Measurements from ENCODE around the gene WNT3A.

The WNT3A gene

DNA sequence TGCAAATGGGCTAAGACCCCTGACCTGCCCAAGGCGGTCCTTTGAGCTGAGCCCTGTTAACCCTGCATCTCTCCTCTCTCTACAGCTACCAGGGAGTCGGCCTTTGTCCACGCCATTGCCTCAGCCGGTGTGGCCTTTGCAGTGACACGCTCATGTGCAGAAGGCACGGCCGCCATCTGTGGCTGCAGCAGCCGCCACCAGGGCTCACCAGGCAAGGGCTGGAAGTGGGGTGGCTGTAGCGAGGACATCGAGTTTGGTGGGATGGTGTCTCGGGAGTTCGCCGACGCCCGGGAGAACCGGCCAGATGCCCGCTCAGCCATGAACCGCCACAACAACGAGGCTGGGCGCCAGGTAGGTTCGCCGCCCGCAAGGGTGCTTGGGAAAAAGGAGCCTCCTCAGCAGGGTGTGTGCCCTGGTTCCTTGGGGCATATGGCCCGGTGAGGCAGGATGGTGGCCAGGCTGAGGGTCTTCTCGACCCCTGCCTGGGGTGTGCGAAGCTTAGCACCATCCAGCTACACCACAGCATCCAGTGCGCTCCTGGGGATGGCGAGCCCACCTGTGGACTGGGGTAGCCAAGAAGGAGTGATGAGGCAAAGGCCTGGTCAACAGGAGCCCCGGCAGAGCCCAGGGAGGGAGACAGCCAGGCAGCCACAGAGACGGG, 43.9 kb downstream of the WNT3A start:
- DNase-seq: no peak

DNA sequence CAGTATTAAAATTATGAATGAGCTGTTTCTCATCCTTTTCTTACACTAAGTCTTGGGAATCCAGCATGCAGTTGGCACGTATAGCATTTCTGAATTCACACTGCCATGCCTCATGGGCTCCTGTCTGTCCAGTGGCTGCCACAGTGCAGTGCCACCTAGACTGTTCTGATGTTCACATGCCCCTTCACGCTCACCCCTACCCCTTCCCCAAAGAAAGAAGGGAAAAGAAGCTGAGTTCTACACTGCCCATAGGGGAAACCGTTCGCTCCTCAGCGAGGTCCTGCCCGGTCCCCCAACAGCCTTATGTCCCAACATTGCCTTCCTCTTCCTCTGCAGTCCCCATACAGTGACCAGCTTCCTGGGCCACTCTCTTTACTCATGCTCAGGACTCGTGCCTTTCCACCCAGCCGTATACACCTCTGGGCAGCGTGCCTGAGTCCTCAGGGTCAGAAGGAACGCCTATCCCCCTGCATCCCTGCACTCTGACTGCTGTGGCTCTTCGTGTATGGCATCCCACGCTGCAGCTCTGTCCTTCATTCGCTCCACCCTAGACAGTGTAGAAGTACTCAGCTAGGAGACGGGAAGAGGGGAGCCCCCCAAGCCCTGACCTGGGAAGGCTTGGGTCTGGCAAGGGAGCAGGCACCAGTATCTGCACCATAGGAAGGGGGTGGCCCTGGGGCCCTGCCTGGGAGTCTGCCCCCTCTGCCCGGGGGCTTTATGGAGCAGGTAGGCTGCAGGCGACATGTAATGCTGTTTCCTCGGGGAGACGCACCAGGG, 51.6 kb downstream of the WNT3A start:
- DNase-seq: no peak

DNA sequence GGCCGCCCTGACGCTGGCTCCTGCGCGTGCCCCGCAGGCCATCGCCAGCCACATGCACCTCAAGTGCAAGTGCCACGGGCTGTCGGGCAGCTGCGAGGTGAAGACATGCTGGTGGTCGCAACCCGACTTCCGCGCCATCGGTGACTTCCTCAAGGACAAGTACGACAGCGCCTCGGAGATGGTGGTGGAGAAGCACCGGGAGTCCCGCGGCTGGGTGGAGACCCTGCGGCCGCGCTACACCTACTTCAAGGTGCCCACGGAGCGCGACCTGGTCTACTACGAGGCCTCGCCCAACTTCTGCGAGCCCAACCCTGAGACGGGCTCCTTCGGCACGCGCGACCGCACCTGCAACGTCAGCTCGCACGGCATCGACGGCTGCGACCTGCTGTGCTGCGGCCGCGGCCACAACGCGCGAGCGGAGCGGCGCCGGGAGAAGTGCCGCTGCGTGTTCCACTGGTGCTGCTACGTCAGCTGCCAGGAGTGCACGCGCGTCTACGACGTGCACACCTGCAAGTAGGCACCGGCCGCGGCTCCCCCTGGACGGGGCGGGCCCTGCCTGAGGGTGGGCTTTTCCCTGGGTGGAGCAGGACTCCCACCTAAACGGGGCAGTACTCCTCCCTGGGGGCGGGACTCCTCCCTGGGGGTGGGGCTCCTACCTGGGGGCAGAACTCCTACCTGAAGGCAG, 52.3 kb downstream of the WNT3A start:
- DNase-seq: peak; percentile 58

DNA sequence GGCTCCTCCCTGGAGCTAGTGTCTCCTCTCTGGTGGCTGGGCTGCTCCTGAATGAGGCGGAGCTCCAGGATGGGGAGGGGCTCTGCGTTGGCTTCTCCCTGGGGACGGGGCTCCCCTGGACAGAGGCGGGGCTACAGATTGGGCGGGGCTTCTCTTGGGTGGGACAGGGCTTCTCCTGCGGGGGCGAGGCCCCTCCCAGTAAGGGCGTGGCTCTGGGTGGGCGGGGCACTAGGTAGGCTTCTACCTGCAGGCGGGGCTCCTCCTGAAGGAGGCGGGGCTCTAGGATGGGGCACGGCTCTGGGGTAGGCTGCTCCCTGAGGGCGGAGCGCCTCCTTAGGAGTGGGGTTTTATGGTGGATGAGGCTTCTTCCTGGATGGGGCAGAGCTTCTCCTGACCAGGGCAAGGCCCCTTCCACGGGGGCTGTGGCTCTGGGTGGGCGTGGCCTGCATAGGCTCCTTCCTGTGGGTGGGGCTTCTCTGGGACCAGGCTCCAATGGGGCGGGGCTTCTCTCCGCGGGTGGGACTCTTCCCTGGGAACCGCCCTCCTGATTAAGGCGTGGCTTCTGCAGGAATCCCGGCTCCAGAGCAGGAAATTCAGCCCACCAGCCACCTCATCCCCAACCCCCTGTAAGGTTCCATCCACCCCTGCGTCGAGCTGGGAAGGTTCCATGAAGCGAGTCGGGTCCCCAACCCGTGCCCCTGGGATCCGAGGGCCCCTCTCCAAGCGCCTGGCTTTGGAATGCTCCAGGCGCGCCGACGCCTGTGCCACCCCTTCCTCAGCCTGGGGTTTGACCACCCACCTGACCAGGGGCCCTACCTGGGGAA, 53.0 kb downstream of the WNT3A start:
- DNase-seq: peak; percentile 36

- DNase-seq: no peak
Observed at GRCh38 chr1:228060458-228061190, 53.8 kb downstream of the WNT3A start.

GRCh38 chr1:228061411-228062084, 54.8 kb downstream of the WNT3A start:
- no peak for DNase-seq

DNA sequence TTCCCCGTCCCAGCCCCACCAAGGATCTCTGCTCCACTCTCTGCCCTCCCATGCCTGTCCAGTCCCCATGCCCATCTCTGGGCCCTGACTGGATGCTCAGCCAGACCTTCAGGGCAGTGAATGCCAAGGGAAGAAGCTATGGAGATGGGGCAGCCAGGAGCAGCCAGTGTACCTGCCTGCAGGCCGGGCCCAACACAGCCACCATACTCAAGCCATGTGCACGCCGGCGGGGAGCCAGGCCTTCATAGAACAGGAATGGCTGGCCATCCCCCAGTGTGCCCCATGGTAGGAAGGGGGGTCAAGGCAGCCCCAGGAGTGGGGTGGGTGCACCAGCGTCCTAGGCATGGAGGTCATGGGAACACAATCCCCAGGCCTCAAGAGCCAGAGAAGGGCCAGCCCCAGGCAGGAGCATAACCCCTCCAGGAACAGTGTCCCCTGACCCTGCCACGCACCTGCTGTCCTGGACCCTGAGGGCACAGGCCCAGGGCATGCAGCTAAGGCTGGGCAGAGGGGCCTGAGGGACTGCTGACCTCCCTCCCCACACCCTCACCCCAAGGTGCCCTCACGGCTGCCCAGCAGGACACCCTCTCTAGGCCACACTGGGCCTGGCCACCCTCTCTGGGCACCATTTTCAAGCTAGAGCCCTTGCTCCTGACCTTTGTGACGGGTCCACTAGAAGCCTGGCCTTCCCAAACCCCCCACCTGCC, 55.4 kb downstream of the WNT3A start:
- DNase-seq: no peak

GRCh38 chr1:228062812-228063211, 56.0 kb downstream of the WNT3A start:
- no peak for DNase-seq

- DNase-seq: no peak
Observed at GRCh38 chr1:228063251-228064191, 56.7 kb downstream of the WNT3A start.

DNA sequence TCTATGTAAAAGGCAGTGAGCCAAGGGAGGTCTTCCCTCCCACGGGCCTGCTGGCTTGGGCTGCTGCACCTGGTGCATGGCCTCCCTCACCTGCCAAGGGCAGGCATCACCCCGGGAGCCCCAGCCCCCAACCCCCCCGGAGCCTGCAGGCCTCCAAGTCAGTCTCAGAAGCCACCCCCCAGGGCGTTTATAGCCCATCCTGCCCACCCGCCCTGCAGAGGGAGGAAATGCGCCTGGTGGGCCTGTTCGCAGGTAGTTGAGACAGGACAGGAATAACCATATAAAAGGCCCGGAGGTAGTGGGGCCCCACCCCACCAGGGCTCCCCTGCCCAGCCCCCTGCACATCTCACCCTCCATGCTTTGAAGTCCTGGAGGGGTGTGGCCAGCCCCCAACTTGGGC, 57.5 kb downstream of the WNT3A start:
- DNase-seq: no peak

DNA sequence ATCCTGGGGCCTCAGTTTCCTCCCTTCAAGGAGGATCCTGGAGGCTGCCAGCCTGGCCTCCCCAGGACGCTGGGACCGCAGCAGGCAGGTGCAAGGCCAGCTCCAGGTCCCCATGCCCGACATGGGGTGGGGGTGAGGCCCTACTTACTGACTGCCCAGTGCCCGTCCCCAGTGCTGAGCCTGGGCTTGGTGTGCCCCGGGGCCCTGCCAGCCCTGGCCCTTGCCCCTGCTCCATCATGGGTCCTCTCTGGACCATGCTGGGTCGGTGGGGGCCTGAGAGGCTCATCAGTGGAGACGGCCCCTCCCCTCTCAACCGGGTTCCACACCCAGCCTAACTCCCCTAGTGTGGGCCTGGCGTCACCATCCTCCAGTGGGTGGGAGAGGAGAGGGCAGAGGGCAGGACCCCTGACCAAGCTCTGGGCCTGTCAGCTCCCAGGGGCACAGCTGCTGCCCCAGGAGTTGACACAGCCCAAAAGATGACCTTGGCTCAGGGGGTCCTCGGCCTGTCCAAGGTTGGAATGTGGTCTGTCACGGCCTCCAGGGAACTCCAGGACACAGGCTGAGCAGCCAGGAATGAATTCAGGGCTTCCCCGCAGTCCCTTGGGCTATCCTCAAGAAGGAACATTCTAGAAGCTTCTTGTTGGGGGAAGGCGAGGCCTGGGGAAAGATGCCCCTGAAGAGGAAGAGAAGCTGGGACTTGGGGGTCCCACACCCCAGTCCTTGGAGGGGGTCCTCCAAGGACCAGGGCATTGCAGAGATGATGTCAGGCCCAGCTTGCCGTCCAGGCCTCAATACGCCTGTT, 58.1 kb downstream of the WNT3A start:
- no peak for DNase-seq

GRCh38 chr1:228065543-228066347, 58.9 kb downstream of the WNT3A start:
- DNase-seq: no peak

GRCh38 chr1:228066416-228066815, 59.6 kb downstream of the WNT3A start:
- DNase-seq: no peak

DNA sequence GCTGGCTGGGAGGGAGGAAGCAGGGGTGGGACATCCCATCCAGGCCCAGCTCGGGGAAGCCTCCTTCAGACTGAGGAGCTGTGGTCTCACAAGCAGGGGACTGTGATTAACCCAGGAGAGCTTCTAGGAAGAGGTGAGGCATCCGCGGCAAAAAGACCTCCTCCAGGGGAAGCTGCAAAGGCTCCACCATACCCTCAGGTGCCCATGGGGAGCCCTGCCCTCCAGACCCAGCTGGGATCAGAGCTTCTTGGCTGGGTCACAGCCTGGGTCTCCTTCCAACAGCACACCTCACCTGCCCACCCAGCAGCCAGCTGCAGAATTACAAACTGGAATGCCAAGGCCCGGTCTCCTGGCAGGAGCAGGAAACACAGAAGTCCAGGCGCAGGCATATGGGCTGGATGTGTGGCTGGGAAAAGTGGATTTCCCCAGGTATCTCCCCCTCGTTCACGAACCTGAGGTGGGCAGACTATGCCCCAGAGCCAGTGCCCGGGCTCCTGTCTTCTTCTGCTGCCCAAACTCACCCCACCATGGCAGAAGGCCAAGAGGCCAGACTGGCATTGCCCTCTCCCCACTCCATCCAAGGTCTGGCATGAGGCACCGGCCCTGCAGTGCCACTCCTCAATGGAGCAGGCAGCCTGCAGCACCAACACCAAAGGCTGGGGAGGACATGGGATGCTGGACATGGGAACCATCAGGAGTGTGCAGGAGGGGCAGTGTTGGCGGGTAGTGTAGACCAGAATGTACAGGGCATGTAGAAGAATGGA, 60.3 kb downstream of the WNT3A start:
- DNase-seq: no peak

DNA sequence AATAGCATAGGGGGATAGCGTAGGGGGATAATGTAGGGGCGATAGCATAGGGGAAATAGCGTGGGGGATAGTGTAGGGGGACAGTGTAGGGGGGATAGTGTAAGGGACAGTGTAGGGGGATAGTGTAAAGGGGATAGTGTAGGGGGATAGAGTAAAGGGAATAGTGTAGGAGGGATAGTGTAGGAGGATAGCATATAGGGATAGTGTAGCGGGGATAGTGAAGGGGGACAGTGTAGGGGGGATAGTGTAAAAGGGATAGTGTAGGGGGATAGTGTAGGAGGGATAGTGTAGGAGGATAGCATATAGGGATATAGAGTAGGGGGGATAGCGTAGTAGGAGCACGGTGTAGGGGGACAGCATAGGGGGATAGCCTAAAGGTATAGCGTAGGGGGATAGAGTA, 61.6 kb downstream of the WNT3A start:
- DNase-seq: no peak

- DNase-seq: no peak
Observed at GRCh38 chr1:228070173-228070572, 63.4 kb downstream of the WNT3A start.

DNA sequence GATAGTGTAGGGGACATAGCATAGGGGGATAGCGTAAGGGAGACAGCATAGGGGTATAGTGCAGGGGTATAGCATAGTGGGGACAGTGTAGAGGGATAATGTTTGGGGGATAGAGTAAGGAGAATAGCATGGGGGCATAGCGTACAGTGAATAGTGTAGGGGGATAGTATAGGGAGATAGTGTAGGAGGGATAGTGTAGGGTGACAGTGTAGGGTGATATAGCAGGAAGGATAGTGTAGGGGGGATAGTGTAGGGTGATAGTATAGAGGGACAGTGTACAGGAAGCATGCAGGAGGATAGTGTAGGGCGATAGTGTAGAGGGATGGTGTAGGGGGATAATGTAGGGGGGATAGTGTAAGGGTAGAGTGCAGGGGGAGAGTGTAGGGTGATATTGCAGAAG, 64.1 kb downstream of the WNT3A start:
- DNase-seq: no peak

All from activated gamma-delta T cell (primary cell).